K562 (cell line): Measurements from ENCODE around the gene BIRC5. TPM values are rescaled to one million over a fixed set of nuclear protein-coding genes. Genes with fewer than 3 reads are reported as not detected.

Source experiments
- ATAC-seq: fragments of 200-7000 bp; cut with Tn5 transposase; 3 replicates; pipeline ENCODE4 v1.9.1; 2020; ENCODE audit warnings: moderate library complexity
- BruUV-seq: library from RNA; stranded (reverse); fragments of 400-500 nt; replicated peaks from 2 replicates; lab custom pipeline; 2021; lab: Mats Ljungman, UMichigan
- CTCF ChIA-PET: fragments of 300-600 bp; formaldehyde crosslinking; extraction: SDS; loops from one replicate; lab custom pipeline; 2021; ENCODE audit warnings: low intra/inter-chr PET ratio; lab: Yijun Ruan, JAX
- POLR2A ChIA-PET: fragments of 300-600, 350-650 bp; sonication (Branson Sonifier 250); formaldehyde crosslinking; extraction: SDS; loops from one replicate; lab custom pipeline; 2021; ENCODE audit warnings: antibody characterized with exemption, inconsistent platforms; lab: Yijun Ruan, JAX
- DNase-seq, 4 experiments: peaks; one replicate each; pipeline versions ENCODE4 v3.0.0 to v3.0.0-alpha.2; 2011 to 2018; ENCODE audit warnings: low spot score in 3 of 4, mixed read lengths in 3 of 4; ENCODE audit errors: extremely low read depth in 1 of 4
- FAIRE-seq: peaks from 2 replicates; lab custom pipeline; 2011; peaks lifted over from hg19 to GRCh38; lab: Jason Lieb, UNC
- H2AFZ ChIP-seq: 2 replicates; pipeline ENCODE4 v1.6.0; 2011; ENCODE audit warnings: low read depth, low read length, control low read depth, inconsistent platforms
- H3K27ac ChIP-seq: fragments of 200-600 bp; 3 replicates; pipeline ENCODE4 v1.8.0; 2011; ENCODE audit warnings: low read depth, mild to moderate bottlenecking, control low read depth, inconsistent platforms, low read length, moderate library complexity, mixed read lengths; ENCODE audit errors: extremely low read depth
- H3K27me3 ChIP-seq, 2 experiments: fragments of 300-600 bp in 1 of 2; 2 replicates in 1 of 2; 3 replicates in 1 of 2; pipeline versions ENCODE4 v1.6.0 to v1.8.0; 2011; ENCODE audit warnings: inconsistent platforms in 2 of 2, low read length in 2 of 2, mild to moderate bottlenecking in 1 of 2, mixed read lengths in 1 of 2, moderate library complexity in 1 of 2; ENCODE audit not compliant: control insufficient read depth in 2 of 2, insufficient read depth in 2 of 2
- H3K36me3 ChIP-seq: fragments of 300-600 bp; 3 replicates; pipeline ENCODE4 v1.8.0; 2011; ENCODE audit warnings: mild to moderate bottlenecking, low read length, inconsistent platforms; ENCODE audit not compliant: control insufficient read depth, insufficient read depth
- H3K4me1 ChIP-seq, 2 experiments: fragments of 200-600 bp in 1 of 2; replicated peaks in 1 of 2; 2 replicates in 1 of 2; 3 replicates in 1 of 2; pipeline versions ENCODE4 v1.5.1 to v1.8.0; 2011; ENCODE audit warnings: inconsistent platforms in 2 of 2, low read length in 2 of 2, mild to moderate bottlenecking in 1 of 2, mixed read lengths in 1 of 2, moderate library complexity in 1 of 2; ENCODE audit not compliant: control insufficient read depth in 2 of 2, insufficient read depth in 2 of 2
- H3K4me2 ChIP-seq: 2 replicates; pipeline ENCODE4 v1.6.1; 2011; ENCODE audit warnings: low read length, control low read depth, inconsistent platforms, mixed read lengths; ENCODE audit not compliant: insufficient read depth
- H3K4me3 ChIP-seq: fragments of 200-600 bp; sonication (generic), shearing (Covaris generic); 2 replicates; pipeline ENCODE4 v1.5.1; 2016; ENCODE audit warnings: control low read depth, inconsistent platforms
- H3K79me2 ChIP-seq: fragments of 200-600 bp; 3 replicates; pipeline ENCODE4 v1.8.0; 2011; ENCODE audit warnings: low read length, inconsistent platforms; ENCODE audit not compliant: control insufficient read depth, insufficient read depth
- H3K9ac ChIP-seq, 2 experiments: 2 replicates each; pipeline versions ENCODE4 v1.6.0 to v1.6.1; 2011; ENCODE audit warnings: low read depth in 2 of 2, low read length in 2 of 2, control low read depth in 1 of 2, inconsistent platforms in 1 of 2, mild to moderate bottlenecking in 1 of 2, mixed read lengths in 1 of 2; ENCODE audit not compliant: insufficient read depth in 1 of 2
- H3K9me1 ChIP-seq: one replicate; pipeline ENCODE4 v1.6.0; 2011; ENCODE audit warnings: inconsistent platforms, mild to moderate bottlenecking, low read length, moderate library complexity; ENCODE audit not compliant: control insufficient read depth, insufficient read depth
- H3K9me3 ChIP-seq: replicated peaks from 2 replicates; pipeline ENCODE4 v1.5.1; 2011; ENCODE audit warnings: low read depth, low read length, inconsistent platforms; ENCODE audit not compliant: control insufficient read depth, insufficient read depth
- H4K20me1 ChIP-seq: replicated peaks from 2 replicates; pipeline ENCODE4 v1.6.1; 2011; ENCODE audit warnings: low read length, inconsistent platforms, mixed read lengths; ENCODE audit not compliant: control insufficient read depth, insufficient read depth
- AFF1 ChIP-seq, 2 experiments: fragments of 450-650 bp; IDR thresholded peaks; 2 replicates each; pipeline ENCODE4 v1.6.1; 2018; ENCODE audit warnings: mild to moderate bottlenecking in 2 of 2, low read depth in 1 of 2; ENCODE audit not compliant: partially characterized antibody in 2 of 2
- CREM ChIP-seq: IDR thresholded peaks from 2 replicates; pipeline ENCODE4 v1.6.1; 2014; ENCODE audit warnings: antibody characterized with exemption, low read depth
- ETV1 ChIP-seq: fragments of 450-650 bp; conservative IDR thresholded peaks from 2 replicates; pipeline ENCODE4 v1.6.1; 2016; ENCODE audit warnings: missing genetic modification characterization, control low read depth, low read depth, missing compliant biosample characterization
- PRMT5 ChIP-seq: sonication (generic); formaldehyde crosslinking; IDR thresholded peaks from 2 replicates; pipeline ENCODE4 v1.5.0; 2020; ENCODE audit warnings: missing genetic modification reagents
- SNAPC5 ChIP-seq: fragments of 250-450 bp; sonication (Bioruptor Pico); IDR thresholded peaks from 2 replicates; pipeline ENCODE4 v1.8.0; 2021; ENCODE audit warnings: moderate library complexity, mild to moderate bottlenecking, inconsistent platforms
- ZNF165 ChIP-seq: fragments of 250-450 bp; sonication (Bioruptor Pico); IDR thresholded peaks from 2 replicates; pipeline ENCODE4 v1.4.0; 2020; ENCODE audit warnings: borderline replicate concordance
- WGBS: fragments of 100-300 bp; shearing (Covaris generic); methylation state at CpG from one replicate; pipeline ENCODE4 v1.1.6; 2016; ENCODE audit warnings: low coverage, mixed read lengths; ENCODE audit not compliant: insufficient coverage; ENCODE audit errors: missing lambda C conversion rate; 5-methylcytosine and 5-hydroxymethylcytosine counted together
- in situ Hi-C: fragments of 300-500 bp; cut with MboI; formaldehyde crosslinking; loops from 4 replicates; pipeline ENCODE4 v1.15.0; 2018; ENCODE audit warnings: inconsistent platforms, mixed read lengths
- intact Hi-C: fragments of 100-400 bp; cut with micrococcal nuclease; formaldehyde crosslinking; loops from 2 replicates; pipeline ENCODE4 v1.14.2; 2022
- polyA plus RNA-seq, 8 experiments: library from polyadenylated mRNA; depleted of rRNA in 4 of 8; stranded (reverse) in 5 of 8; unstranded in 3 of 8; fragments of >200 nt; fragmentation: Nextera tagmentation in 2 of 8; fragmentation: Illumina TruSeq in 1 of 8; extraction: Ambion mirVana in 2 of 8; extraction: Trizol in 1 of 8; gene quantifications; 2 replicates each; pipeline versions ENCODE4 v1.2.1 to v1.2.3, GENCODE V29; 2011 to 2014; ENCODE audit warnings: inconsistent platforms in 1 of 8, missing spikeins in 1 of 8
- total RNA-seq, 7 experiments: library from RNA; depleted of rRNA in 6 of 7; stranded (reverse); fragments of >200 nt in 6 of 7; fragmentation: Illumina TruSeq in 2 of 7; extraction: Trizol in 2 of 7; gene quantifications; 2 replicates each; pipeline versions ENCODE4 v1.2.1 to v1.2.3, GENCODE V29; 2011 to 2021; ENCODE audit warnings: low replicate concordance in 1 of 7
- TF ChIP-seq, protein P1 (sequence below): fragments of 450-650 bp; IDR thresholded peaks from 2 replicates; pipeline ENCODE4 v1.6.1; 2016

Gene BIRC5
- total and polyA plus RNA-seq, 9 of the 15 experiments (the other 6 are each of a cell fraction or from before 2014, with no cell fraction given): 64.4 to 140 (median 101) TPM

- TF ChIP-seq ETV1 (no peak), SNAPC5 (CRISPR knock-in tag) (no peak), CREM (no peak), PRMT5 (no peak), ZNF165 (no peak)
Measured at GRCh38 chr17:78235885-78236284, 21.8 kb downstream of the BIRC5 start (continued).

DNA sequence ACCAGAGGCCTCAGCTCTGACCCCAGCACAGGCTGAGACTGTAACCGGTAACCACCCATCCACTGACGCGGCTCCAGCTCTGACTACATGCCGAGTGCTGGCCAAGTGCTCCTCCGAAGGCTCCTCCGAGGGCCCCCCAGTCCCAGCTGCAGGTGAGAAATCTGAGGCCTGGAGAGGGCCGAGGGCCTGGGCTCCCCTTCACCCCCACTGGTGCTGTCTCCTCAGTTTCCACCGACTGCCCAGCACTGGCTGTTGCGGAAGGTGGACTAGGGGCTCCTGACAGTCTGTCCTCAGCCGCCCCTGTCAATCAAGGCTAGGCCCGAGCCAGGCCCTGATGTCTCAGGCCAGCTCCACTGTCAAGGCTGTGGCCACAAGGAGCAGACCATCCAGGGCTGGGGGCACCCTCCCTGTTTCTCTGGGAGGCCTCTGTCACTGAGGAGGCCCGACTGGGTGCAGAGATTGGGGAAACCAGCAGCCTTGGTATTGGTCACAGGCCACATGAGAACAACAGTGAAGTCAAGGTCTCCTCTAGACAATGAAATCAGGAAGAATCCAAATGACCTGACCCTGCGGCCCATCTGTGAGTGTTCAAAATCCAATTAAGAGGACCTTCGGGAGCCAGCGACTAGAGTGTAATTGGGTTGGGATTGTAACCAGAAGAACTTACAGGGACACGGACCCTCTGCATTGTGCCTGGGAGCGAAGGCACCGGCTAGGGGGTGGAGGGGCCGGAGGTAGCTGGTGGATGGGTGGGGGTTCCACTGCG, 22.5 kb downstream of the BIRC5 start:
- no peak for TF ChIP-seq AFF1 (IDR thresholded peaks at IDR 0.05; ENCODE audit: low read depth in 1 of 2, partially characterized antibody in 2 of 2)
- TF ChIP-seq, protein P1, sequence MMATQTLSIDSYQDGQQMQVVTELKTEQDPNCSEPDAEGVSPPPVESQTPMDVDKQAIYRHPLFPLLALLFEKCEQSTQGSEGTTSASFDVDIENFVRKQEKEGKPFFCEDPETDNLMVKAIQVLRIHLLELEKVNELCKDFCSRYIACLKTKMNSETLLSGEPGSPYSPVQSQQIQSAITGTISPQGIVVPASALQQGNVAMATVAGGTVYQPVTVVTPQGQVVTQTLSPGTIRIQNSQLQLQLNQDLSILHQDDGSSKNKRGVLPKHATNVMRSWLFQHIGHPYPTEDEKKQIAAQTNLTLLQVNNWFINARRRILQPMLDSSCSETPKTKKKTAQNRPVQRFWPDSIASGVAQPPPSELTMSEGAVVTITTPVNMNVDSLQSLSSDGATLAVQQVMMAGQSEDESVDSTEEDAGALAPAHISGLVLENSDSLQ: peak; percentile 65
- Histone ChIP-seq H3K27me3 (no peaks in the 10 kb centered on the region), H3K9ac (peak overlapping the region in 1 of 2 experiments; percentile 37; a peak in 2 of 4 replicates), H2AFZ (no peak overlapping the region), H3K9me1 (peaks cover 6% of the 10 kb centered on the region), H3K4me1 (peaks cover 11 to 60% of the 10 kb centered on the region in 2 experiments; a peak in 4 of 5 replicates), H3K4me2 (no peak overlapping the region), H3K79me2 (no peaks in the 10 kb centered on the region), H4K20me1 (no peaks in the 10 kb centered on the region), H3K27ac (no peak overlapping the region), H3K4me3 (no peak overlapping the region), H3K9me3 (no peaks in the 10 kb centered on the region), H3K36me3 (no peaks in the 10 kb centered on the region)
- ATAC-seq (no peak), DNase-seq (no peak), FAIRE-seq (no peak)
- WGBS: 82% methylated on average over 18 of the region's 20 CpGs
- ChIA-PET CTCF (no interaction called here), POLR2A (interaction anchor here (0.6 to 4.0 kb wide), 6 partner anchors 9 to 226 kb away, joined by 3 to 14 read pairs (median 5); no protein-coding TSS in a partner anchor)
- in situ Hi-C loops: no loop called here
- intact Hi-C loops: no loop called here
- no TSS peak for BruUV-seq
